Thyroid gland (tissue), 4 donors: ENCODE data around the gene NDUFB3. TPM values are rescaled to one million over a fixed set of nuclear protein-coding genes. Genes with fewer than 3 reads are reported as not detected.

Source experiments
- DNase-seq, 2 donors: peaks; one replicate each; pipeline ENCODE4 v3.0.0-alpha.2; 2019
- H3K27ac ChIP-seq, 3 donors: fragments of 200-600 bp; sonication (generic); 1 replicate in 2 of 3; 2 replicates in 1 of 3; pipeline ENCODE4 v1.5.1; 2016 to 2019; ENCODE audit warnings: mild to moderate bottlenecking in 1 of 3, moderate library complexity in 1 of 3
- H3K27me3 ChIP-seq: fragments of 200-600 bp; sonication (generic); one replicate; pipeline ENCODE4 v1.5.1; 2019
- H3K36me3 ChIP-seq, 2 donors: fragments of 200-600 bp; sonication (generic); one replicate each; pipeline ENCODE4 v1.5.1; 2016 to 2019
- H3K4me1 ChIP-seq, 2 donors: fragments of 200-600 bp; sonication (generic); one replicate each; pipeline ENCODE4 v1.5.1; 2017 to 2019
- H3K4me3 ChIP-seq, 3 donors: fragments of 200-600 bp; sonication (generic); replicated peaks in 1 of 3; 1 replicate in 2 of 3; 2 replicates in 1 of 3; pipeline ENCODE4 v1.5.1; 2016; ENCODE audit warnings: mild to moderate bottlenecking in 1 of 3
- H3K9me3 ChIP-seq: fragments of 200-600 bp; sonication (generic); one replicate; pipeline ENCODE4 v1.5.1; 2017
- POLR2A ChIP-seq, 2 donors: fragments of 450-650 bp; IDR thresholded peaks; one replicate each; pipeline ENCODE4 v1.6.1; 2017; ENCODE audit warnings: antibody characterized with exemption in 2 of 2, mild to moderate bottlenecking in 2 of 2, moderate library complexity in 1 of 2
- WGBS, 2 donors: methylation state at CpG; one replicate each; pipeline ENCODE4 v1.1.5; 2017; 5-methylcytosine and 5-hydroxymethylcytosine counted together
- intact Hi-C: fragments of 100-400 bp; cut with DNase I; formaldehyde crosslinking; loops from one replicate; pipeline ENCODE4 v1.15.1; 2023
- total RNA-seq, 4 donors: library from RNA; depleted of rRNA; stranded (reverse); fragments of >200 nt; gene quantifications; one replicate each; pipeline ENCODE4 v1.2.3, GENCODE V29; 2016
- TF ChIP-seq, protein P1 (sequence below), 6 experiments: fragments of 200-600 bp in 3 of 6; fragments of 450-650 bp in 3 of 6; sonication (generic) in 3 of 6; IDR thresholded peaks; one replicate each; pipeline ENCODE4 v1.5.1; 2016 to 2019; ENCODE audit warnings: antibody characterized with exemption in 6 of 6, mild to moderate bottlenecking in 2 of 6, inconsistent platforms in 1 of 6, moderate library complexity in 1 of 6

Gene NDUFB3
- total RNA-seq, 4 donors from 2014 or later = 42.4 to 95.2 (median 86.5) TPM

DNA sequence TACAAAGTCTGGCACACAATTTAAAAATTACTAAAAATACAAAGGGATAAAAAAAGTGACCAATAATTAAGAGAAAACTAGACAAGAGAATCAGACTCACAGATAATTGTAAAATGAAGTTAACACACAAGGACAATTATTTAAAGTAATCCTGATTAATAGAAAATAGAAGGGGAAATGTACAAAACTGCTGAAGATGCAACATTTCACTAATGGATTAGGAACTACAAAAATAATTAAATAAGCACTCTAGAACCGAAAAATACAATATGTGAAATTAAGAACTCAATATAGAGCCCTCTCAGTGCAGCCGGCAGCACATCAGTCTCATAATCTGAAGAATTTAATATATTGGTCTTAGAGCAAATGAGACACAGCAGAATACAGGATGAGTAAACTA, 24.9 kb upstream of the NDUFB3 start:
- Histone ChIP-seq H3K9me3 (peaks cover 4% of the 10 kb centered on the region), H3K4me3 (no peak overlapping the region)
- WGBS, 2 donors = 94 to 97% methylated on average over 2 of the region's 2 CpGs

DNA sequence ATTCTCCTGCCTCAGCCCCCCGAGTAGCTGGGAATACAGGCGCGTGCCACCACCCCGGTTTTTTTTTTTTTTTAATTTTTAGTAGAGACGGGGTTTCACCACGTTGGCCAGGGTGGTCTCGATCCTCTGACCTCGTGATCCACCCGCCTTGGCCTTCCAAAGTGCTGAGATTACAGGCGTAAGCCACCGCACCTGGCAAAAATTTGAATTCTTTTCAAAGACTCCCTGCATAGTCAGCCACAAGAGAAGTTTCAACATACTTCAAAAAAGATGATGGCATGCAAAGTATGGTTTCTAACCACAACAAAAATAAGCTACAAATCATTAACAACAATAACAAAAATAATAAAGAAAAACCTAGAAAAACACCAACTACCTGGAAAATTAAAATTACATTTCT, 22.3 kb upstream of the NDUFB3 start:
- no peak overlapping the region for H3K27ac ChIP-seq
- TF ChIP-seq, protein P1, sequence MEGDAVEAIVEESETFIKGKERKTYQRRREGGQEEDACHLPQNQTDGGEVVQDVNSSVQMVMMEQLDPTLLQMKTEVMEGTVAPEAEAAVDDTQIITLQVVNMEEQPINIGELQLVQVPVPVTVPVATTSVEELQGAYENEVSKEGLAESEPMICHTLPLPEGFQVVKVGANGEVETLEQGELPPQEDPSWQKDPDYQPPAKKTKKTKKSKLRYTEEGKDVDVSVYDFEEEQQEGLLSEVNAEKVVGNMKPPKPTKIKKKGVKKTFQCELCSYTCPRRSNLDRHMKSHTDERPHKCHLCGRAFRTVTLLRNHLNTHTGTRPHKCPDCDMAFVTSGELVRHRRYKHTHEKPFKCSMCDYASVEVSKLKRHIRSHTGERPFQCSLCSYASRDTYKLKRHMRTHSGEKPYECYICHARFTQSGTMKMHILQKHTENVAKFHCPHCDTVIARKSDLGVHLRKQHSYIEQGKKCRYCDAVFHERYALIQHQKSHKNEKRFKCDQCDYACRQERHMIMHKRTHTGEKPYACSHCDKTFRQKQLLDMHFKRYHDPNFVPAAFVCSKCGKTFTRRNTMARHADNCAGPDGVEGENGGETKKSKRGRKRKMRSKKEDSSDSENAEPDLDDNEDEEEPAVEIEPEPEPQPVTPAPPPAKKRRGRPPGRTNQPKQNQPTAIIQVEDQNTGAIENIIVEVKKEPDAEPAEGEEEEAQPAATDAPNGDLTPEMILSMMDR (IDR thresholded peaks at IDR 0.05) = no peak
- TF ChIP-seq POLR2A (IDR thresholded peaks at IDR 0.05) = no peak
- peaks cover 4% of the 10 kb centered on the region for H3K9me3 ChIP-seq
- intact Hi-C loops = no loop called here
- 99% methylated on average over 11 of the region's 11 CpGs for WGBS, 2 donors
- H3K4me3 ChIP-seq = no peak overlapping the region
- H3K4me1 ChIP-seq = no peaks in the 10 kb centered on the region
- H3K27me3 ChIP-seq = no peaks in the 10 kb centered on the region
- H3K36me3 ChIP-seq = no peaks in the 10 kb centered on the region
- DNase-seq = no peak

More for the DNA sequence above, 24.9 kb upstream of the NDUFB3 start:
- no peak overlapping the region for H3K27ac ChIP-seq
- no peaks in the 10 kb centered on the region for H3K27me3 ChIP-seq
- DNase-seq = no peak
- no peaks in the 10 kb centered on the region for H3K4me1 ChIP-seq
- H3K36me3 ChIP-seq = no peaks in the 10 kb centered on the region
- TF ChIP-seq POLR2A (IDR thresholded peaks at IDR 0.05) = no peak
- TF ChIP-seq, protein P1 (IDR thresholded peaks at IDR 0.05) = no peak
- intact Hi-C loops = no loop called here

DNA sequence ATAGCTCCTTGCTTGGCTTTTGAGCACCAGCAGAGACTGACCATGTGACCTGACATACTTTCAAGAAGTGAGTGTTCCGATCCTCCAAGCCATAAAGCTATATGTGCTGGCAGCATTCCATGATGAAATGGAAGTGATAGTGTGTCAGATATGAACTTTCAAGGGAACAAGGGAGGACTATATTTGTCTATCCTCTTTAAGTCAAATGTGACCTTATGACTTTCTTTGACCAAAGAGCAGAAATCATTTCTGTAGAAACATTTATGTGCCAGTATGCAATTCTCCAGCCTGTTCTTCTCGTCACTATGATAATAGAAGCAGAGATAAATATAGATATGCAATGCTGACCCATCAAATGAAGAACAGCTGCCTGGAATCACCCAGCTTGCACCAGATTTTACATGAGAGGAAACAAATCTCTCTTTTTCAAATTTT, 14.7 kb upstream of the NDUFB3 start:
- no peak overlapping the region for H3K27ac ChIP-seq
- TF ChIP-seq, protein P1 (IDR thresholded peaks at IDR 0.05) = no peak
- TF ChIP-seq POLR2A (IDR thresholded peaks at IDR 0.05) = no peak
- no peaks in the 10 kb centered on the region for H3K27me3 ChIP-seq
- H3K9me3 ChIP-seq = no peaks in the 10 kb centered on the region
- intact Hi-C loops = no loop called here
- no peaks in the 10 kb centered on the region for H3K4me1 ChIP-seq
- no peak for DNase-seq
- H3K36me3 ChIP-seq = no peaks in the 10 kb centered on the region
- no peak overlapping the region for H3K4me3 ChIP-seq
- 73 to 74% methylated on average over 2 of the region's 2 CpGs for WGBS, 2 donors

DNA sequence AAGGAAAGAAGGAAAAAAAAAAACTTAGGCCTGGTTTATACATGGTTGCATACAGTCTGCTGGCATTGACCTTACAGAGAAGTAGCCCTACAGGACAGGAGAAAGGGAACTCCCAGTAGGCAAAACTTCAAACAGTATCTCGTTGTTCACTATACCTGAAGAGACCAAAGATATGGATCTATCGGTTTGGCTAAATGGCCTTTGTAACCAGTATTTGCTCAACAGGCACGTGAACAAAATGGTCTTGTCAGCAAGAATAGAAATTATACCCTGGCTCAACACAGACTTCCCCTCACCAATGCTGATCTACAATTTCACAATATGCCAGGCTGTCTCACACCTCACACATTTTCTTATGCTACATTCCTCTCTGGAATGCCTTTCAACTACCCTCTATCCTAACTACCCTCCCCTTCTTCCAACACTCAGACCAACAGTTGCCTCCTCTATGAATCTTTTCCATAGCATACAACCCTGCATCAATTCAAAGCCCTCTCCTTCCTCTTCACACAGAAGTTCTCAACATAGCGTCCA, 14.0 kb upstream of the NDUFB3 start:
- intact Hi-C loops = no loop called here
- Histone ChIP-seq H3K27ac (no peak overlapping the region), H3K36me3 (no peaks in the 10 kb centered on the region), H3K27me3 (no peaks in the 10 kb centered on the region), H3K9me3 (no peaks in the 10 kb centered on the region), H3K4me1 (no peaks in the 10 kb centered on the region), H3K4me3 (no peak overlapping the region)
- DNase-seq = no peak
- WGBS, 2 donors = 86 to 89% methylated on average over 4 of the region's 4 CpGs
- TF ChIP-seq POLR2A (IDR thresholded peaks at IDR 0.05) = no peak
- TF ChIP-seq, protein P1 (IDR thresholded peaks at IDR 0.05) = no peak

DNA sequence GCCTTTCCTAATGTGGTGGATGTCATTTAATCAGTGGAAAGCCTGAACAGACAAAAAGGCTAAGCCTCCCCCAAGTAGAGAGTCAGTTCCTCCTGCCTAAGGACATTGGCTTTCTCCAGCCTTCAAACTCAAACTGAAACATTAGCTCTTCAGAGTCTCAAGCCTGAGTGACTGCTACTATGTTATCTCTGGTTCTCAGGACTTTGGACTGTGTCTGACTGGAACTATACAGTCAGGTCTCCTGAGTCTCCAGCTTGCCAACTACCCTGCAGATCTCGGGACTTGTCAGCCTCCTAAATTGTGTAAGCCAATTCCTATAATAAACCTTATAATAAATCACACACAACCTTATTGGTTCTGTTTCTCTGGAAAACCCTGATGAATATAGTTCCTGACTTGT, 12.9 kb upstream of the NDUFB3 start:
- Histone ChIP-seq H3K9me3 (no peaks in the 10 kb centered on the region), H3K27ac (no peak overlapping the region), H3K4me3 (no peak overlapping the region), H3K36me3 (no peaks in the 10 kb centered on the region), H3K27me3 (no peaks in the 10 kb centered on the region), H3K4me1 (no peaks in the 10 kb centered on the region)
- no peak for DNase-seq
- WGBS, 2 donors = 75 to 79% methylated on average over 1 of the region's 1 CpG
- TF ChIP-seq, protein P1 (IDR thresholded peaks at IDR 0.05) = no peak
- TF ChIP-seq POLR2A (IDR thresholded peaks at IDR 0.05) = no peak
- intact Hi-C loops = no loop called here
